Uterus (tissue), 2 donors: Measurements from ENCODE around the gene DLEU7.

Source experiments
- CTCF ChIP-seq, 4 experiments: fragments of 200-600 bp in 2 of 4; fragments of 450-650 bp in 2 of 4; sonication (generic) in 2 of 4; IDR thresholded peaks; one replicate each; pipeline ENCODE4 v1.5.1; 2016 to 2019; ENCODE audit warnings: antibody characterized with exemption in 4 of 4, mild to moderate bottlenecking in 2 of 4, moderate library complexity in 1 of 4
- POLR2A ChIP-seq, 2 donors: fragments of 450-650 bp; IDR thresholded peaks; one replicate each; pipeline ENCODE4 v1.6.1; 2016; ENCODE audit warnings: antibody characterized with exemption in 2 of 2, mild to moderate bottlenecking in 1 of 2, moderate library complexity in 1 of 2

GRCh38 chr13:50892210-50892944, 48.9 kb upstream of the DLEU7 start:
- TF ChIP-seq CTCF (IDR thresholded peaks at IDR 0.05): no peak
- TF ChIP-seq POLR2A (IDR thresholded peaks at IDR 0.05): no peak
